ENCODE results near the gene LPP.

DNA sequence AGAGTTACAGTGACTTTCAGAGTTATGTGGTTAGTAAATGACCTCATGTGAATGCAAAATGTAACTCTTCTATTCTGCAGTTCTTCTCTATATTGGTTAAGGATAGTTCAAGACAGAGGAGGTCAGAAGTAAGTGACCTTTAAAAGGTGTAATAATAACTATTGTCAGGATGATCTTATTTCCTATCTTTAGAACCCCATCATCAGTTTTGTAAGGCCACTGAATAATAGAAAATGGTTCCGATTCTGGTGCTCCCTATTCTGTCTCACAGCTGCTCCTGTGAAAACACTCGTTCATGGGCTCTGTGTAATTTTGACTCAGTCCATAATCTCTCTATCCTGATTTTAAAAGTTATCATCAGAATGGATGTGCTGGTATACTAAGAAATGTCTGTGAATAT, 463.3 kb downstream of the LPP start:
- TF ChIP-seq EZH2 (IDR thresholded peaks at IDR 0.05; ENCODE audit: low read depth) (no peak), CTCF (conservative IDR thresholded peaks at IDR 0.05) (no peak)

All from PC-9 (cell line).